Cerebellar nuclear complex (tissue), 1 donor: ENCODE measurements around the gene SSH2.

ENCODE experiments used
- DNase-seq, 2 experiments: peaks; one replicate each; lab custom pipeline; 2025; lab: John Stamatoyannopoulos, UW

The SSH2 gene

GRCh38 chr17:29622337-29623282, 307.4 kb downstream of the SSH2 start, which contains the start of gene CORO6:
Gene CORO6, minus strand, starts transcription at chr17:29622912. Its CDS starts 1,491 bp downstream, at chr17:29621421.
- DNase-seq, result no peak

GRCh38 chr17:29621751-29622194, 308.3 kb downstream of the SSH2 start:
- no peak for DNase-seq

GRCh38 chr17:29620779-29621500, 309.1 kb downstream of the SSH2 start:
- no peak for DNase-seq

- DNase-seq, result no peak
Observed at GRCh38 chr17:29620271-29620670, 309.8 kb downstream of the SSH2 start.

GRCh38 chr17:29619251-29619650, 310.8 kb downstream of the SSH2 start:
- DNase-seq, result no peak

- DNase-seq, result no peak
Observed at GRCh38 chr17:29618272-29619065, 311.6 kb downstream of the SSH2 start.

- DNase-seq, result no peak
Observed at GRCh38 chr17:29617481-29618271, 312.4 kb downstream of the SSH2 start.

- DNase-seq, result no peak
Observed at GRCh38 chr17:29617125-29617480, 312.9 kb downstream of the SSH2 start.

GRCh38 chr17:29616300-29617048, 313.6 kb downstream of the SSH2 start:
- DNase-seq, result no peak

GRCh38 chr17:29615492-29616299, 314.3 kb downstream of the SSH2 start:
- DNase-seq, result peak in 1 of 2 experiments; percentile 22

- no peak for DNase-seq
Observed at GRCh38 chr17:29615048-29615385, 315.0 kb downstream of the SSH2 start.

GRCh38 chr17:29614349-29615047, 315.5 kb downstream of the SSH2 start:
- no peak for DNase-seq

- no peak for DNase-seq
Observed at GRCh38 chr17:29613856-29614255, 316.2 kb downstream of the SSH2 start.

- peak in 1 of 2 experiments; percentile 69 for DNase-seq
Observed at GRCh38 chr17:29613352-29613837, 316.6 kb downstream of the SSH2 start.

GRCh38 chr17:29612404-29613280, 317.4 kb downstream of the SSH2 start:
- no peak for DNase-seq

GRCh38 chr17:29612094-29612403, 318.0 kb downstream of the SSH2 start:
- no peak for DNase-seq

- DNase-seq, result no peak
Observed at GRCh38 chr17:29611351-29612093, 318.5 kb downstream of the SSH2 start.
